Kidney (tissue), 14 donors: Measurements from ENCODE around the gene QRICH1. TPM values are rescaled to one million over a fixed set of nuclear protein-coding genes. Genes with fewer than 3 reads are reported as not detected.

Experiments used
- DNase-seq, 5 donors: peaks; one replicate each; pipeline ENCODE4 v3.0.0-alpha.2; 2013 to 2020
- FAIRE-seq: peaks from 2 replicates; lab custom pipeline; 2012; peaks lifted over from hg19 to GRCh38; lab: Jason Lieb, UNC
- H3K27ac ChIP-seq, 2 donors: one replicate each; pipeline ENCODE4 v1.7.0; 2013; ENCODE audit warnings: low read depth in 2 of 2, low read length in 2 of 2, inconsistent platforms in 1 of 2
- H3K27me3 ChIP-seq: one replicate; pipeline ENCODE4 v1.7.1; 2013; ENCODE audit warnings: low read length, inconsistent platforms; ENCODE audit not compliant: control insufficient read depth, insufficient read depth
- H3K36me3 ChIP-seq, 3 donors: one replicate each; pipeline versions ENCODE4 v1.7.0 to v1.7.1; 2013; ENCODE audit warnings: low read length in 3 of 3, control low read depth in 1 of 3, inconsistent platforms in 1 of 3; ENCODE audit not compliant: insufficient read depth in 3 of 3, control insufficient read depth in 2 of 3
- H3K4me1 ChIP-seq, 3 donors: one replicate each; pipeline versions ENCODE4 v1.7.0 to v1.7.1; 2013; ENCODE audit warnings: low read length in 3 of 3, inconsistent platforms in 1 of 3, low read depth in 1 of 3; ENCODE audit not compliant: control insufficient read depth in 2 of 3, insufficient read depth in 2 of 3
- H3K4me3 ChIP-seq, 3 donors: one replicate each; pipeline versions ENCODE4 v1.7.0 to v1.8.1; 2013; ENCODE audit warnings: low read length in 3 of 3, control low read depth in 1 of 3, inconsistent platforms in 1 of 3
- H3K9ac ChIP-seq, 3 donors: one replicate each; pipeline versions ENCODE4 v1.7.0 to v1.7.1; 2013; ENCODE audit warnings: low read length in 3 of 3, control low read depth in 1 of 3, inconsistent platforms in 1 of 3
- H3K9me3 ChIP-seq, 3 donors: one replicate each; pipeline versions ENCODE4 v1.7.0 to v1.7.1; 2013; ENCODE audit warnings: low read length in 3 of 3, control low read depth in 1 of 3, inconsistent platforms in 1 of 3; ENCODE audit not compliant: control insufficient read depth in 2 of 3, insufficient read depth in 1 of 3
- intact Hi-C: fragments of 100-400 bp; cut with DNase I; formaldehyde crosslinking; loops from one replicate; pipeline ENCODE4 v1.11.1; 2022
- polyA plus RNA-seq: library from polyadenylated mRNA; stranded (reverse); fragments of 350-450 nt; fragmentation: Illumina TruSeq; extraction: RNeasy Lipid Tissue Mini Kit (QIAGEN cat#74804); gene quantifications from one replicate; pipeline ENCODE4 v1.2.3, GENCODE V29; 2014; ENCODE audit warnings: low read depth, low replicate concordance; ENCODE audit not compliant: insufficient read depth
- total RNA-seq: library from RNA; stranded (reverse); fragmentation: NEBNext Ultra II Directional; extraction: Animal tissue kit (Norgen Biotek cat#: 25700); gene quantifications from one replicate; pipeline ENCODE4 v1.2.1, GENCODE V29; 2021
- TF ChIP-seq, protein P1 (sequence below): IDR thresholded peaks from 3 replicates; pipeline ENCODE4 v1.5.1; 2012; ENCODE audit warnings: mild to moderate bottlenecking, moderate library complexity, borderline replicate concordance; ENCODE audit not compliant: insufficient read depth; ENCODE audit errors: extremely low read depth
- donor health status: control.
- donor health status: control.
- donor health status: control.
- donor health status: control.
- donor health status: control.
- donor health status: DM: yes; HTN: yes; CAD: no.
- donor health status: Normal renal cell carcinoma (clear cell type).

The QRICH1 gene
- total and polyA plus RNA-seq, 2 donors from 2014 or later: 23.0 to 92.1 TPM

DNA sequence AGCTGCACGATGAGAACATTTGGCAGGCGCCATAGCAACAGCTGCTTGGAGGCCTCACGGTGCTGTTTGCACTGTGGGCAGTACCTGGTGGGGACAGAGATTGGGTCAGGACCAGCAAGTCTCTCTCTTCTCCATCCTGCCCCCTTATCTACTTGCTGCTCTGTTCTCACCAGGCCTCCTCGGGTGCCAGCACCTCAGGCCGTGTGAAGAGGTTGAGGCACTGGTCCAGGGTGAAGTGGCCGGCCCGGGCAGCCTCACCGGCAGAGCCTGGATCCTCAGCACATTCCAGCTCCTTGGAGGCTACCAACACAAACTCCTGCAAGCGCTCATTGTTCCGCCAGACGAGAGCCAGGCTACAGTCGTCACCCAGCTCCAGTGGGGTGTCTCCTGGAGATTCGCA is 16.9 kb upstream of the QRICH1 start:
- Histone ChIP-seq H3K36me3 (peaks cover 16 to 67% (median 57%) of the 10 kb centered on the region in 3 donors), H3K9ac (no peak overlapping the region), H3K4me1 (peaks cover 0 to 4% (median 0%) of the 10 kb centered on the region in 3 donors), H3K27me3 (no peaks in the 10 kb centered on the region), H3K9me3 (no peaks in the 10 kb centered on the region), H3K27ac (no peak overlapping the region), H3K4me3 (no peak overlapping the region)
- intact Hi-C loops: no loop called here
- no peak for FAIRE-seq
- no peak for DNase-seq
- TF ChIP-seq, protein P1, sequence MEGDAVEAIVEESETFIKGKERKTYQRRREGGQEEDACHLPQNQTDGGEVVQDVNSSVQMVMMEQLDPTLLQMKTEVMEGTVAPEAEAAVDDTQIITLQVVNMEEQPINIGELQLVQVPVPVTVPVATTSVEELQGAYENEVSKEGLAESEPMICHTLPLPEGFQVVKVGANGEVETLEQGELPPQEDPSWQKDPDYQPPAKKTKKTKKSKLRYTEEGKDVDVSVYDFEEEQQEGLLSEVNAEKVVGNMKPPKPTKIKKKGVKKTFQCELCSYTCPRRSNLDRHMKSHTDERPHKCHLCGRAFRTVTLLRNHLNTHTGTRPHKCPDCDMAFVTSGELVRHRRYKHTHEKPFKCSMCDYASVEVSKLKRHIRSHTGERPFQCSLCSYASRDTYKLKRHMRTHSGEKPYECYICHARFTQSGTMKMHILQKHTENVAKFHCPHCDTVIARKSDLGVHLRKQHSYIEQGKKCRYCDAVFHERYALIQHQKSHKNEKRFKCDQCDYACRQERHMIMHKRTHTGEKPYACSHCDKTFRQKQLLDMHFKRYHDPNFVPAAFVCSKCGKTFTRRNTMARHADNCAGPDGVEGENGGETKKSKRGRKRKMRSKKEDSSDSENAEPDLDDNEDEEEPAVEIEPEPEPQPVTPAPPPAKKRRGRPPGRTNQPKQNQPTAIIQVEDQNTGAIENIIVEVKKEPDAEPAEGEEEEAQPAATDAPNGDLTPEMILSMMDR: no peak

GRCh38 chr3:49108346-49108745 is 14.5 kb upstream of the QRICH1 start:
- FAIRE-seq (no peak), DNase-seq (no peak)
- peaks cover 0 to 14% (median 8%) of the 10 kb centered on the region in 3 donors for H3K4me1 ChIP-seq
- H3K27me3 ChIP-seq: no peaks in the 10 kb centered on the region
- intact Hi-C loops: no loop called here
- H3K4me3 ChIP-seq: no peak overlapping the region
- H3K36me3 ChIP-seq: peaks cover 2 to 44% (median 38%) of the 10 kb centered on the region in 3 donors
- no peak overlapping the region for H3K27ac ChIP-seq
- TF ChIP-seq, protein P1: no peak
- no peak overlapping the region for H3K9ac ChIP-seq
- H3K9me3 ChIP-seq: no peaks in the 10 kb centered on the region

GRCh38 chr3:49104427-49105291 is 10.8 kb upstream of the QRICH1 start, which contains the start of gene QARS1:
Gene QARS1, minus strand, starts transcription at chr3:49104757. Its CDS starts 24 bp downstream, at chr3:49104733.
- peaks cover 8 to 40% (median 34%) of the 10 kb centered on the region in 3 donors for H3K36me3 ChIP-seq

More at GRCh38 chr3:49104427-49105291, 10.8 kb upstream of the QRICH1 start, which contains the start of gene QARS1:
- intact Hi-C loops: no loop called here
- TF ChIP-seq, protein P1: no peak
- H3K4me3 ChIP-seq: peak within 1 kb of the TSS; percentile 92 to 95 (median 94)
- peak within 1 kb of the TSS; percentile 25 to 71 for H3K27ac ChIP-seq
- FAIRE-seq: peak; percentile 90
- no peaks in the 10 kb centered on the region for H3K9me3 ChIP-seq
- peak within 1 kb of the TSS; percentile 57 to 92 (median 89) for H3K9ac ChIP-seq
- DNase-seq: peak; percentile 96 to 98 (median 97)
- no peaks in the 10 kb centered on the region for H3K27me3 ChIP-seq
- peaks cover 0 to 16% (median 8%) of the 10 kb centered on the region in 3 donors for H3K4me1 ChIP-seq
